IgD-negative memory B cell (primary cell): ENCODE data around the gene NGDN. TPM values are rescaled to one million over a fixed set of nuclear protein-coding genes. Genes with fewer than 3 reads are reported as not detected.
"Not testable (repeated sequence)": the region's sequence is repeated elsewhere in the genome, so short reads cannot be mapped to it uniquely, and the experiment has no call there.

Experiments used
- H3K27ac Mint-ChIP-seq, 3 donors: one replicate each; pipeline ENCODE4 v1.8.0; 2020 to 2022; ENCODE audit warnings: mild to moderate bottlenecking in 3 of 3, mixed read lengths in 3 of 3, moderate library complexity in 1 of 3
- H3K27me3 Mint-ChIP-seq: one replicate; pipeline ENCODE4 v1.8.0; 2021; ENCODE audit warnings: mixed read lengths
- H3K36me3 Mint-ChIP-seq: one replicate; pipeline ENCODE4 v1.8.0; 2020; ENCODE audit warnings: mild to moderate bottlenecking, mixed read lengths
- H3K4me1 Mint-ChIP-seq, 3 donors: one replicate each; pipeline ENCODE4 v1.8.0; 2020 to 2022; ENCODE audit warnings: mixed read lengths in 3 of 3, mild to moderate bottlenecking in 1 of 3
- H3K4me3 Mint-ChIP-seq, 4 donors: one replicate each; pipeline ENCODE4 v1.8.0; 2020 to 2022; ENCODE audit warnings: mild to moderate bottlenecking in 4 of 4, mixed read lengths in 4 of 4, moderate library complexity in 3 of 4
- H3K9me3 Mint-ChIP-seq, 3 donors: one replicate each; pipeline ENCODE4 v1.8.0; 2020 to 2021; ENCODE audit warnings: mixed read lengths in 3 of 3, mild to moderate bottlenecking in 1 of 3
- polyA plus RNA-seq: library from polyadenylated mRNA; unstranded; fragments of 300-500 nt; fragmentation: Illumina TruSeq; gene quantifications from one replicate; pipeline ENCODE4 v1.2.3, GENCODE V29; 2021

Gene NGDN
- polyA plus RNA-seq, 1 donor from 2014 or later: 74.1 TPM

- Mint-ChIP-seq H3K36me3 (no peaks in the 10 kb centered on the region), H3K4me1 (peaks cover 0 to 2% (median 0%) of the 10 kb centered on the region in 3 donors), H3K9me3 (peaks cover 0 to 2% (median 0%) of the 10 kb centered on the region in 3 donors), H3K4me3 (no peak overlapping the region), H3K27me3 (peaks cover 4% of the 10 kb centered on the region), H3K27ac (no peak overlapping the region)
Observed at GRCh38 chr14:23447361-23448350, 21.8 kb upstream of the NGDN start.

- no peak overlapping the region for H3K4me3 Mint-ChIP-seq
- H3K4me1 Mint-ChIP-seq: peaks cover 0 to 2% (median 0%) of the 10 kb centered on the region in 3 donors
- H3K9me3 Mint-ChIP-seq: peaks cover 0 to 2% (median 0%) of the 10 kb centered on the region in 3 donors
- no peak overlapping the region for H3K27ac Mint-ChIP-seq
- peaks cover 4% of the 10 kb centered on the region for H3K27me3 Mint-ChIP-seq
- no peaks in the 10 kb centered on the region for H3K36me3 Mint-ChIP-seq
Observed at GRCh38 chr14:23449314-23449713, 20.2 kb upstream of the NGDN start.

DNA sequence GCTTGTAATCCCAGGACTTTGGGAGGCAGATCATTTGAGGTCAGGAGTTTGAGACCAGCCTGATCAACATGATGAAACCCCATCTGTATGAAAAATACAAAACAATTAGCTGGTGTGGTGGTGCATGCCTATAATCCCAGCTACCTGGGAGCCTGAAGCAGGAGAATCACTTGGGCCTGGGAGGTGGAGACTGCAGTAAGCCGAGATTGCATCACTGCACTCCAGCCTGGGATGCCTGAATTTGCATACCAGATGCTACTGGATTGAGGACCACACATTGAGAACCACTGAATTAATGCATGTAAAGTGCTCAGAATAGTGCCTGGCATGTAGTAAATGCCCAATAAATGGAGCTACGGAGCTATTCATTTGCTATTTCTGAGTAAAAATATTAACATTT lies 19.1 kb upstream of the NGDN start:
- Mint-ChIP-seq H3K36me3 (no peaks in the 10 kb centered on the region), H3K9me3 (peaks cover 0 to 2% (median 0%) of the 10 kb centered on the region in 3 donors), H3K4me1 (no peaks in the 10 kb centered on the region), H3K27me3 (peaks cover 4% of the 10 kb centered on the region), H3K27ac (no peak overlapping the region), H3K4me3 (no peak overlapping the region)

DNA sequence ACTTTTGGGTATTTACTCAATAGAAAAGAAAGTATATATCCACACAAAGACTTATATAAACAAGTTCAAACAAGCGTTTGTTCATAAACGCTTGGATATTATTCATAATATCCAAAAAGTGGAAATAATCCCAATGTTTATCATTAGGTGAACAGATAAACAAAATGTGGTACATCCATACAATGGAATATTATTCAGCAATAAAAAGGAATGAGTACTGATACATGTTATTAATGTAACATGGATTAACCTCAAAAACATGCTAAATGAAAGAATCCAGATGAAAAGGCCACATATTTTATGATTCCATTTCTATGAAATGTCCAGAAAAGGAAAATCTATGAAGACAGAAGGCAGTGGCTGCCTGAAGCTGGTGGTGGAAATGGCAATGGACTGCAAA lies 17.3 kb upstream of the NGDN start:
- no peak overlapping the region for H3K4me3 Mint-ChIP-seq
- H3K27ac Mint-ChIP-seq: no peak overlapping the region
- H3K27me3 Mint-ChIP-seq: peaks cover 8% of the 10 kb centered on the region
- no peaks in the 10 kb centered on the region for H3K4me1 Mint-ChIP-seq
- no peaks in the 10 kb centered on the region for H3K36me3 Mint-ChIP-seq
- H3K9me3 Mint-ChIP-seq: peaks cover 0 to 2% (median 0%) of the 10 kb centered on the region in 3 donors

DNA sequence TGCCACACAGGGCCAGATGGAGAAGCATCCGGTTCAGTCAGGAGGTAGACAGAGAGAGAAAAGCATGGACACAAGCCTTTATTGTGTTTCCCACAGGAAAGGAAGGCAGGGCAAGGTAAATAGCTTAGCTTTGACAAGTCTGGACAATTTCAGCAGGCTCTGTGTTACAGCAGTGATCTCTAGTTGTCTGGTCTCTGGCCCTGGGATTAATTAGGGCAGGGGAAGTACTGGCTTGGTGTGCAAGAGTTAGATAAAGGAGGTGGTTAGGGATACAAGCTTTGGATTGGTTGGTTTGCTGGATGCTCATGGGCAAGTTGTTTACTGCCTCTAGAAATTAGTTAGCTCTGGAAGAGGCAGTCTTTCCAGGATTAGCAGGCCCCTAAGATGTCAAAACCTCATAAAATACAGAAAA lies 15.1 kb upstream of the NGDN start:
- Mint-ChIP-seq H3K4me1 (no peaks in the 10 kb centered on the region), H3K9me3 (peaks cover 0 to 2% (median 0%) of the 10 kb centered on the region in 3 donors), H3K36me3 (no peaks in the 10 kb centered on the region), H3K4me3 (no peak overlapping the region), H3K27ac (no peak overlapping the region), H3K27me3 (peaks cover 10% of the 10 kb centered on the region)

GRCh38 chr14:23456883-23457586 lies 12.5 kb upstream of the NGDN start:
- not testable (repeated sequence) for H3K4me1 Mint-ChIP-seq, H3K27ac Mint-ChIP-seq, H3K27me3 Mint-ChIP-seq, H3K9me3 Mint-ChIP-seq, H3K36me3 Mint-ChIP-seq
- H3K4me3 Mint-ChIP-seq: peak overlapping the region in 1 of 4 donors; percentile 17

GRCh38 chr14:23457587-23458445 lies 11.7 kb upstream of the NGDN start:
- Mint-ChIP-seq H3K4me1 (no peaks in the 10 kb centered on the region), H3K36me3 (no peaks in the 10 kb centered on the region), H3K27ac (no peak overlapping the region), H3K4me3 (no peak overlapping the region), H3K9me3 (no peaks in the 10 kb centered on the region), H3K27me3 (peaks cover 6% of the 10 kb centered on the region)

DNA sequence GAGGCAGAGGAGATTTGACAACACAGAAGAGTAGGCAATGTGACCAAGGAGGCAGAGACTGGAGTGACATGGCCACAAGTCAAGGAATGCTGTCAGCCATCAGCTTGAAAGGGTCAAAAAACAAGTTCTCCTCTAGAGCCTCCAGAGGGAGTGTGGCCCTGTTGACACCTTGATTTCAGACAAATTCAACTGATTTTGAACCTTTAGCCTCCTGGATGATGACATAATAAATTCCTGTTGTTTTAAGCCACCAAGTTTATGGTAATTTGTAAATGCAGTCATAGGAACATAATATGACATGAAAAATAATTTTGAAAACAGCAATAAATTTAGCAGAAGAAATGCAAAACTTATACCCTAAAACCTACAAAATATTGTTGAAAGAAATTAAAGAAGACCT lies 8.5 kb upstream of the NGDN start:
- Mint-ChIP-seq H3K4me1 (no peaks in the 10 kb centered on the region), H3K4me3 (no peak overlapping the region), H3K27me3 (peaks cover 6% of the 10 kb centered on the region), H3K36me3 (no peaks in the 10 kb centered on the region), H3K9me3 (no peaks in the 10 kb centered on the region), H3K27ac (no peak overlapping the region)

DNA sequence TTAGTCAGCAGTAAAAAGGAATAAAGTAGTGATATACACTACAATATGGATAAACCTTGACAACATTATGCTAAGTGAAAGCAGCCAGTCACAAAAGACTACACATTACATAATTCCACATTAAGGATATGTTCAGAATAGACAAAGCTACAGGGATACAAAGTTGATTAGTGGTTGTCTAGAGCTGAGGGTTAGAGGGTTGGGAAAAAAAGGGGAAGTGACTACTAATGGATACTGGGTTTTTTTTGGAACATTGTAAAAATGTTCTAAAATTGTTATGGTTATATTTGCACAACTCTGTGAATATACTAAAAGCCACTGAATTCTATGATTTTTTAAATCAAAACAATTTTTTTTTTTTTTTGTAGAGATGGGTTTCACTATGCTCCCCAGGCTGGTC lies 4.8 kb upstream of the NGDN start:
- Mint-ChIP-seq H3K27me3 (no peaks in the 10 kb centered on the region), H3K27ac (no peak overlapping the region), H3K4me3 (no peak overlapping the region)

DNA sequence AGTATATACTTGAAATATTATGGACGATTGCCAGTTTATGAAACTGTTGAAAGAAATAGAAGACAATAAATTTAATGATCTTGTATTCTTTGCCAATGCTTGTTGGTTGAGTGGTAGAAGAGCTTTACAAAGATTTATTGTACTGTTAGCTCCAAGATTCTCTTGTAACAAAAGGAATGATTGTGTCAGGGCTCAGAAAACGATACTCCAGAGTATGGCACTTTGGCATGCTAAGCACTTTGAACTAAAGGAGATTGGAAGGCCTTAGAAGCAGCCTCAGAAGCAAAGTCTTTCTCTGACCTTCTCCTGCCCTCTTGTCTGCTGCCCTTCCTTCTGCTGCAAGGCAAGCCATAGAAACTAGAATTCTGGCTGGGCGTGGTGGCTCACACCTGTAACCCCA lies 4.2 kb upstream of the NGDN start:
- no peaks in the 10 kb centered on the region for H3K9me3 Mint-ChIP-seq
- no peaks in the 10 kb centered on the region for H3K36me3 Mint-ChIP-seq
- no peak overlapping the region for H3K4me3 Mint-ChIP-seq
- H3K27ac Mint-ChIP-seq: no peak overlapping the region
- H3K4me1 Mint-ChIP-seq: peaks cover 0 to 3% (median 0%) of the 10 kb centered on the region in 3 donors
- H3K27me3 Mint-ChIP-seq: no peaks in the 10 kb centered on the region

More for the DNA sequence above, 4.8 kb upstream of the NGDN start:
- peaks cover 0 to 2% (median 0%) of the 10 kb centered on the region in 3 donors for H3K4me1 Mint-ChIP-seq
- H3K36me3 Mint-ChIP-seq: no peaks in the 10 kb centered on the region
- H3K9me3 Mint-ChIP-seq: no peaks in the 10 kb centered on the region

- H3K4me1 Mint-ChIP-seq: peaks cover 4 to 8% (median 4%) of the 10 kb centered on the region in 3 donors
- no peak overlapping the region for H3K27ac Mint-ChIP-seq
- no peaks in the 10 kb centered on the region for H3K27me3 Mint-ChIP-seq
- H3K36me3 Mint-ChIP-seq: no peaks in the 10 kb centered on the region
- no peak overlapping the region for H3K4me3 Mint-ChIP-seq
- no peaks in the 10 kb centered on the region for H3K9me3 Mint-ChIP-seq
Observed at GRCh38 chr14:23468704-23469126, 788 bp upstream of the NGDN start.

- Mint-ChIP-seq H3K27ac (no peak overlapping the region), H3K36me3 (no peaks in the 10 kb centered on the region), H3K27me3 (no peaks in the 10 kb centered on the region), H3K4me3 (peak overlapping the region in 1 of 4 donors; percentile 77), H3K9me3 (no peaks in the 10 kb centered on the region), H3K4me1 (peaks cover 4 to 8% (median 7%) of the 10 kb centered on the region in 3 donors)
Observed at GRCh38 chr14:23469906-23470403, 452 bp downstream of the NGDN start.

GRCh38 chr14:23470947-23471346 lies 1.4 kb downstream of the NGDN start:
- Mint-ChIP-seq H3K4me3 (peak overlapping the region in 3 of 4 donors; percentile 72 to 81 (median 77)), H3K4me1 (peaks cover 4 to 8% (median 7%) of the 10 kb centered on the region in 3 donors), H3K36me3 (no peaks in the 10 kb centered on the region), H3K27me3 (no peaks in the 10 kb centered on the region), H3K27ac (peak overlapping the region in 2 of 3 donors; percentile 54 to 63), H3K9me3 (no peaks in the 10 kb centered on the region)

- H3K4me3 Mint-ChIP-seq: no peak overlapping the region
- peak overlapping the region in 1 of 3 donors; percentile 46 for H3K27ac Mint-ChIP-seq
- H3K27me3 Mint-ChIP-seq: no peaks in the 10 kb centered on the region
- H3K4me1 Mint-ChIP-seq: peaks cover 4 to 5% (median 4%) of the 10 kb centered on the region in 3 donors
- peaks cover 2% of the 10 kb centered on the region for H3K36me3 Mint-ChIP-seq
- no peaks in the 10 kb centered on the region for H3K9me3 Mint-ChIP-seq
Observed at GRCh38 chr14:23478109-23478759, 8.7 kb downstream of the NGDN start.
